Ecto neural progenitor cell (in vitro differentiated cells): ENCODE measurements around the gene RAB40B.

Experiments
- DNase-seq: peaks from one replicate; pipeline ENCODE4 v3.0.0-alpha.2; 2018; ENCODE audit warnings: low spot score

Gene RAB40B

GRCh38 chr17:82716203-82717010 lies 17.9 kb upstream of the RAB40B start, which contains the start of gene FN3KRP:
Gene FN3KRP (plus strand): TSS chr17:82716706. CDS start chr17:82716756, 50 bp downstream.
- peak; percentile 99 for DNase-seq

- no peak for DNase-seq
Measured at GRCh38 chr17:82713071-82713723, 14.7 kb upstream of the RAB40B start.

GRCh38 chr17:82710499-82711232 lies 12.2 kb upstream of the RAB40B start:
- DNase-seq, result peak; percentile 58

DNA sequence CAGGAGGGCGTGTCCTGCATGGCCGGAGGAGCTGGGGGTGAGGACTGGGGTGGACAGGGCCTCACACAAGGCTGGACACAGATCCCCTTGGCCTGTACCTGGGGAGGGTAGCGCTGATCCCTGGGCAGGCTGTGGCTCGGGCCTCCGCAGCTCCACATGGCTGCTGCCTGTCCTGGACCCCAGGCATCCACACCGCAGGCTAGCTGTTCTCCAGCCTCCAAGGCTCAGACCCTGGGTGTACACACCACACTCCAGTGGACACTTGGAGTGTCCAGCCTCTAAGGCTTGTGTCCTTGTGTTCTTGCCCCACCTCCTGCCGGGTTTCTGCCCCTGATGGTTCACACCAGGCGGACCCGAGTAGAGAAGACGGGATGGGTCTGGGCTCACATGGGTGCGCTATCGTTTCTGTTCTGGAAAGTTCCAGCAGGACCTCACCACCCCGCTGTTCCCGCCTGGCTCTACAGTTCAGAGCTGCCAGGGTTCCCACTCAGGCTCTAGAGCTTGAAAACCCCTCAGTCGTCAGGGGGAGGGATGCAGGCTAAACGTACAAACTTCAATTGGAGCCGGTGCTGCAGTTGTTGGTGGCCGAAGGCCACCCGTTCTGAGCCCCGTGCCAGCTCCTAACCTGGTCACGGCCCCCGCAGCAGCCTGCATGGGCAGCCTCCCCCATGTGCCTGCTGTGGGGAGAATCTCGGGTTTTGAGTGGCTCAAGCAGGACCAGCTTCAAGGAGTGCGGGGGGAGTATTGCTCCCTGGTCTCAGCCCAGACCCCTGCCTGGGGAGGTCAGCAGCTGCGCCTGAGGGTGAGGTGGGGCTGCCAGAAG lies 11.4 kb upstream of the RAB40B start:
- no peak for DNase-seq

DNA sequence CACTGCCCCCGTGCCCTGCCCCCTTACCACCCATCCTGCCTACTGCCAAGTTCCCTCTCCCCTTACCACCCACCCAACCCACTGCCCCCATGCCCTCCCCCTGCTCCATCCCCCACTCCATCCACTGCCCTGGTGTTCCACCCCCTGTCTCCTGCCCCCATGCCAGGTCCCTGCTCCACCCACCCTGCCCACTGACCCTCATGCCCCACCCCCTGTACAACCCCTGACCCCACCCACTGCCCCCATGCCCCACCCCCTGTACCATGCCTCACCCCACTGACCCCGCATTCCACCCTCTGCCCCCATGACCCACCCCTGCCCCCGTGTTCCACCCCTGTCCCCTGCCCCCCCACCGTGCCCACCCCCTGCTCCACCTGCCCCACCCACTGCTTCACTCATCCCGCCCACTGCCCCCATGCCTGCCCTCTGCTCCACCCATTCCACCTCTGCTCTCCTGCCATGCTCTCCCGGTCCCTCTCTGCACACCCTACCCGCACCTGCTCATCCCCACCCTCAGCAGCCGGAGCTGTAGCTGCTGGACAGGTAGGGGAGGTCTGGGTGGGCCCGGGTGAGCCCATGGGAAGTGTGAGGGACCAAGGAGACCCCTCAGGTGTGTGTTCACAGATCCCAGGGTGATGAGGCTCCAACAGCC lies 10.7 kb upstream of the RAB40B start:
- DNase-seq, result no peak

GRCh38 chr17:82705756-82706155 lies 7.3 kb upstream of the RAB40B start:
- no peak for DNase-seq

DNA sequence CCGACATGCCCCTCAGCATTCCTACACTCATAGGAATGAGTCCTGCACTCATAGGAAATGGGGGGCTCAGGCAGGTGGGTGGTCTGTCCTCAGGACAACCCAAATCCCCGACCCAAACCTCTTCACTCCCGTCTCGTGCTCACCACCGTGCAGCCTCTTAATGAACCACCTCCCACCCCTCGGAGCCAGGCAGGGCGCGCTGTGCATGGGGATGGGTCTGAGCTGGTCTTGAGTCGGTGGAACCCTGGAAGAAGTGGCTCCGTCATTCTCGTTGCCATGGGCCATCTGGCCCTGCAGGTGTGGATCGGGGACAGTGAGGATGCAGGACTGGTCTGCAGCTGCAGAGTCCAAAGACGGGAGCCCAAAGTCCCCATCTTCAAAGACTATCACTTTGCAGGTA lies 6.4 kb upstream of the RAB40B start:
- DNase-seq, result peak; percentile 48

GRCh38 chr17:82703935-82704865 lies 5.7 kb upstream of the RAB40B start:
- no peak for DNase-seq

DNA sequence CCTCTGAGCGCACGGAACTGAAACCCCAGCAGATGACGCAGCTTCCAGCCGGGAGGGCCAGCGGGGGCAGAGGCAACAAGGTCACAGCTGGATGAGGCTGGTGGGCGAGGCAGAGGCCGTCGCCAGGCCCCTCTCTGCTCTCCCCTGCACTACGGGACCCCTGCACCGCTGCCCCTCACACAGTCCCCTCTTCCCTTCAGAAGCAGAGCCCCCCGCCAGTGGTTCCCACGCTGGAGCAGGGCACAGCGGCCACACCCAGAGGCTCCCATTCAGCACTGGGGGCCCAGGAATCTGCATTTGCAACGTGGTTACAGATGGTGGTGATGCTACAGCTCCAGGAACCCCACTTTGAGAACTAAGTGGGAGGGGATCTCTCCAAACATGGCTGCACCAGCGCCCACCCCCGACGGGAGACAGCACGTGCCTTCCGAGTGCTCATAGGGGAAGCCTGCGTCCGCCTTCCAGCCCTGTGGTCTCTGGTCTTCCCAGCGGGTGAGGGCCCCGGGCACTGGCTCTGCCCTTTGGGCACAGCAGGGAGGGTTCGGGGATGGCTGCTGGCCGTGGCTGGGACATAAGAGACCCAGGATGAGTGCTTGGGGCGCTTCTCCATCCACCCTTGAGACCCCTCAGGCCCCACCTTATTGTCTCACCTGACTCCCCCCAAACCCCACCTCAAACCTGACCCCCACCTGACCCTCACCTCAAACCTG lies 4.7 kb upstream of the RAB40B start:
- DNase-seq, result no peak

- DNase-seq, result peak; percentile 49
Measured at GRCh38 chr17:82702231-82702927, 3.9 kb upstream of the RAB40B start.

DNA sequence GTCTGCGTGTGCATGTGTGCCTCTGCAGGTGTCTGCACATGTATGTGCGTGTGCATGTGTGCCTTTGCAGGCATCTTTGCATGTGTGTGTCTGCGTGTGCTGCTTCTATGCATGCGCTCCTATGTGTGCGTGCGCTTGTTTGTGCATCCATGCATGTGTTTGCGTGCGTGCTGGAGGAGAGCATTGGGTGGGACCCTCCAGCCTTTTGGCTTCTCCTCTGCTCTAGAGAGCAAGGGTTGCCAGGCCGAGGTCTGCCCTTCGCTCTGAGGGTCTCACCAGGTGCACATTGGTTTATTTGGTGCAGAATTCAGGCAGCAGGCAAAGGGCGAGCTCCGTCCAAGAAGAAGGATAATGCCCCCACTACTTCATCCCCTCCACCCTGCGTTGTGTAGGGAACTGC lies 1.1 kb upstream of the RAB40B start:
- DNase-seq, result no peak

GRCh38 chr17:82698974-82699442 lies 510 bp upstream of the RAB40B start:
- no peak for DNase-seq

- no peak for DNase-seq
Measured at GRCh38 chr17:82697808-82698064, 762 bp downstream of the RAB40B start.

DNA sequence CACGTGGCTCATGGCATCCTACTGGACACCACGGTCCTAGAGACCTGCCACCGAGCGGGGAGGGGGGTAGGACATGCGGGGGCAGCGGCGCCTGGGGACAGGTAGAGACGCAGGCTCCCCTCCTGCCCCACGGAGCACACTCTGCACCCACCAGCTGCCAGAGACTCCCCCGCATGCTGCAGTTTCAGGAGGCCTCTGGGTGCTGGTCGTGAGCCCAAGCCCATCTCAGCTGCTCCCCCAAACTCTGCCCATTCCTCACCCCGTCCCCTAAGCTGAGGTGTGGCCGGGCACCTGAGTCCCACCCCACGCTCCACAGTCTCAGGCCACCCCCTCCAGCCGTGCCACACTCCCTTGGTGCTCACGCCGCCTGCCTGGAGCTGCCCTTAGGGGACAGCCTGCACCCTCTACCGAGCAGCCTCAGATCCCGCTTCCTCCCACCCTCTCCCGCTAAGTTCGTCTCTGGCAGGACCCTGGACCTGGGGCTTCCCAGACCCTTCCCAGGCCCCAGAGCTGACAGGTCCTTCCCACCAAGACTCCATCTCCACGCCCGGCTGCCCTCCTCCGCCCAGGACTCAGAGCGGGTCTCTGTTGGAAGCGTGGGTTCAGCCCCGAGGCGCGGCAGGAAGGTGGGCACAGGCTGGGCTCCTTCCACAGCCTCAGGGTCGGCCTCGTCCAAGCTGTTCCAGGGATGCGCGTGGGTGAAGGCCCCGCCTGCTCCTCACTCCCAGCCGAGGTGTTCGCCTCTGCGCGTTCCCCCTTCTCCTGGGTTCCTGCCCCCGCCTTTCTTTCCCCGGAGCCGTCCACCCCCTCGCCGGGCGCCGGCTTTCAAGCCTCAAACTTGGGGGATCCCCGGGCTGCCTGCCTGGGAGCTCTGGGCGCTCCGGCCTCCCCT lies 1.3 kb downstream of the RAB40B start:
- DNase-seq, result peak; percentile 68

- DNase-seq, result no peak
Measured at GRCh38 chr17:82696259-82696658, 2.2 kb downstream of the RAB40B start.

GRCh38 chr17:82694647-82695046 lies 3.9 kb downstream of the RAB40B start:
- DNase-seq, result no peak

DNA sequence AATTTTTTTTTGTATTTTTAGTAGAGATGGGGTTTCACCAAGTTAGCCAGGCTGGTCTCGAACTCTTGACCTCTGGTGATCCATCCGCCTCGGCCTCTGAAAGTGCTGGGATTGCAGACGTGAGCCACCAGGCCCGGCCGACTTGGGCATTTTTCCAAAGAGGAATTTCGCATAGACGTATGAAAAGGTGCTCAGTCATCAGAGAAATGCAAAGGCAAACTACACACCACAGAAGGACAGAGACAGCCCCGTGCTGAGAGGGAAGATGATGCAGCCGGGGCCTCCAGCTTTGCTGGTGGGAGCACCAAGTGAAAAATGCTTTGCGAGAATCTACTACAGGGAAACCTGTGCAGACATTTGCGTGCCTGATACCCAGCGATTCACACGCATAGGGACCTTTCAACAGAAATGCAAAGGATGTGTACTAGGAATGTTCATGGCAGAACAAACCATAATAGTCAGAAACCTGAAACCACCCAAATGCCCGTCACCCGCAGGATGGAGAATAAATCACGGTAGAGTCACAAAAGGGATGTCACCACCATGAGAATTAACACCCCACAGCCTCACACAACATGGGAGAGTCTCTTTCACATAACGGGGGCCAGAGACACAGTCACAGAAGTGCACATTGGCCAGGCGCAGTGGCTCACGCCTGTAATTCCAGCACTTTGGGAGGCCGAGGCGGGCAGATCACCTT lies 5.2 kb downstream of the RAB40B start:
- no peak for DNase-seq

DNA sequence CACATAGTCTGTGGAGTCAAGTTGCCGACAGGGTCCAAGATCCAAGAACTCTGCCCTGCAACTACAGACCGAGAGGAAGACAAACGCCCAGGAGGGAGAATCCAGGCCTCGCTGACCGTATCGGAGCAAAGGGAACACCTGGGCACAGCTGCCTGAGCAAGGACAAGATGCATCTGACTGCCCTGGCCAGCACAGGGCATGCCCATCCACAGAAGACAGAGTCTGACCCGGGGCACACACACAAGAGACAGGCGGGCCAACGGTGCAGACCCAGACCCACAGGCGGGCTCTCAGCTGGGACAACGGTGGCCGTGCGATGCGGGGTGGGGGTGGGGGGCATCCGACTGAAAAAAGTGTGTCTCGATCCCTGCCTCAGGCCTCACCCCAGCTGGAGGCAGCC lies 6.2 kb downstream of the RAB40B start:
- DNase-seq, result no peak
